DND-41 (cell line): ENCODE data around the gene CENPX.

Experiments
- EZH2 ChIP-seq: IDR thresholded peaks from 3 replicates; pipeline ENCODE4 v1.6.1; 2012; ENCODE audit warnings: borderline replicate concordance, low read depth, mild to moderate bottlenecking, moderate library complexity, low read length, inconsistent platforms; ENCODE audit not compliant: severe bottlenecking
- TF ChIP-seq, protein P1 (sequence below): IDR thresholded peaks from 2 replicates; pipeline ENCODE4 v1.5.1; 2012; ENCODE audit warnings: borderline replicate concordance, low read length, moderate library complexity, mild to moderate bottlenecking; ENCODE audit not compliant: poor library complexity, severe bottlenecking; ENCODE audit errors: extremely low read depth

DNA sequence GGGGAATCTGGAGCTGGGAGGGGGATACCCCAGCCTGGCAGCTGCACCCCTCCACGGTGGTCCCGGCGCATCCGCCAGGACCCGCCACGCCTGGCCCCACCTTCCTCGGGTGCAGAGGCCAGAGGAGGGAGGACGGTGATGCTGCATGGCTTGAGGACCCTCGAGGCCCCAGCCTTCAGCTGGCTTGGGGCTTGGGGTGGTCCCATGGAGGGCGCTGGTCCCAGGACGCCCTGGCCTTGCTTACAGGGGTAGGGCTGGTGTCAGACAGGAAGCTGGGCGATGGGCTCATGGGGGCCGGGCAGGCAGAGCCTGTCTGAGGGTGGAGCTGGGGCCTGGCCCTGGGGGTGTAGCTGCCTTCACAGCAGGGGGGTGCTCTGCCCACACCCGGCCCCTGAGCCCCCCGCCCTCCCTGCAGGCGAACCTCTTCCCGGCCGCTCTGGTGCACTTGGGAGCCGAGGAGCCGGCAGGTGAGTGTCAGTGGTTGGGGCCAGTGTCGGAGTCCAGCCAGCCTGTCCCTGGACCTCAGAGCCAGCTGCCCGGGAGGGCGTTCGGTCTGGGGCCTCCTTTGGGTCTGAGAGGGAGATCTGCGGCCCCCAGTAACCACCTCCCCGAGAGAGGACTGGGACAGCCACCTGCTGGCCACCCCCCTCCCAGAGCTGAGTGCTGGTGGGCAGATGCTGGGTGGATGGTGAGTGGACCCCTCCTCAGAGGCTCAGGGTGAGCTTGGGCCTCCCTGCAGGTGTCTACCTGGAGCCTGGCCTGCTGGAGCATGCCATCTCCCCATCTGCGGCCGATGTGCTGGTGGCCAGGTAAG is 6.4 kb downstream of the CENPX start:
- TF ChIP-seq EZH2, result no peak
- TF ChIP-seq, protein P1, sequence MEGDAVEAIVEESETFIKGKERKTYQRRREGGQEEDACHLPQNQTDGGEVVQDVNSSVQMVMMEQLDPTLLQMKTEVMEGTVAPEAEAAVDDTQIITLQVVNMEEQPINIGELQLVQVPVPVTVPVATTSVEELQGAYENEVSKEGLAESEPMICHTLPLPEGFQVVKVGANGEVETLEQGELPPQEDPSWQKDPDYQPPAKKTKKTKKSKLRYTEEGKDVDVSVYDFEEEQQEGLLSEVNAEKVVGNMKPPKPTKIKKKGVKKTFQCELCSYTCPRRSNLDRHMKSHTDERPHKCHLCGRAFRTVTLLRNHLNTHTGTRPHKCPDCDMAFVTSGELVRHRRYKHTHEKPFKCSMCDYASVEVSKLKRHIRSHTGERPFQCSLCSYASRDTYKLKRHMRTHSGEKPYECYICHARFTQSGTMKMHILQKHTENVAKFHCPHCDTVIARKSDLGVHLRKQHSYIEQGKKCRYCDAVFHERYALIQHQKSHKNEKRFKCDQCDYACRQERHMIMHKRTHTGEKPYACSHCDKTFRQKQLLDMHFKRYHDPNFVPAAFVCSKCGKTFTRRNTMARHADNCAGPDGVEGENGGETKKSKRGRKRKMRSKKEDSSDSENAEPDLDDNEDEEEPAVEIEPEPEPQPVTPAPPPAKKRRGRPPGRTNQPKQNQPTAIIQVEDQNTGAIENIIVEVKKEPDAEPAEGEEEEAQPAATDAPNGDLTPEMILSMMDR, result no peak
